ENCODE measurements around the gene CHRNE.
"Not testable (repeated sequence)": the region's sequence is repeated elsewhere in the genome, so short reads cannot be mapped to it uniquely, and the experiment has no call there.

CHRNE gene

DNA sequence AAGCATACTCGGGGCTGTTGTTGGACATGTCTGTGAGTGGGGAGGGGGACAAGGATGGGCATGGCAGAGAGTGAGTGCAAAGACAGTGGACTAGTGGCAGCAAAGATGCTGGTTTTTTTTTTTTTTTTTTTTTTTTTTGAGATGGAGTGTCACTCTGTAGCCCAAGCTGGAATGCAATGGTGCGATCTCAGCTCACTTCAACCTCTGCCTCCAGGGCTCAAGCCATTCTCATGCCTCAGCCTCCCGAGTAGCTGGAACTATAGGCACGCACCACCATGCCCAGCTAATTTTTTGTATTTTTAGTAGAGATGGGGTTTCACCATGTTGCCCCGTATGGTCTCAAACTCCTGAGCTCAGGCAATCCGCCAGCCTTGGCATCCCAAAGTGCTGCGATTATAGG lies 45.6 kb downstream of the CHRNE start:
- not testable (repeated sequence) for DNase-seq (ENCODE audit: low read depth in 2 of 2, low spot score in 1 of 2)

DNA sequence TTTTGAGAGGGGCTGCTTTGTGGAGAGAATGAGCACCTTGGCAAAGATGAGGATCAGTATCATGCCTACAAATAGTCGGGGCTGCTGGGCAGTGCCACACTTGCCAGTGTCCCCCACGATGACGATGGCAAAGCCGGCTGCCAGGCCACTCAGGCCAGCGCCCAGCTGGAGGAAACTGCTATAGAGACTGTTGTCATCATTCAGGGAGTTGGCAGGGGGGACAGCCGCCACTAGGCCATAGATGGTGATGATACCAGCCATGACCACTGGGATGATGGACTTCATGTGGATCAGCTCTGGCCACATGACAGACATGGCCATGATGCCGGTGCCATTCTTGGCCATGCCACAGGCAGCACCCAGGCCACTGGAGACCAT lies 46.0 kb downstream of the CHRNE start:
- no peak for DNase-seq (ENCODE audit: low read depth in 2 of 2, low spot score in 1 of 2)

DNA sequence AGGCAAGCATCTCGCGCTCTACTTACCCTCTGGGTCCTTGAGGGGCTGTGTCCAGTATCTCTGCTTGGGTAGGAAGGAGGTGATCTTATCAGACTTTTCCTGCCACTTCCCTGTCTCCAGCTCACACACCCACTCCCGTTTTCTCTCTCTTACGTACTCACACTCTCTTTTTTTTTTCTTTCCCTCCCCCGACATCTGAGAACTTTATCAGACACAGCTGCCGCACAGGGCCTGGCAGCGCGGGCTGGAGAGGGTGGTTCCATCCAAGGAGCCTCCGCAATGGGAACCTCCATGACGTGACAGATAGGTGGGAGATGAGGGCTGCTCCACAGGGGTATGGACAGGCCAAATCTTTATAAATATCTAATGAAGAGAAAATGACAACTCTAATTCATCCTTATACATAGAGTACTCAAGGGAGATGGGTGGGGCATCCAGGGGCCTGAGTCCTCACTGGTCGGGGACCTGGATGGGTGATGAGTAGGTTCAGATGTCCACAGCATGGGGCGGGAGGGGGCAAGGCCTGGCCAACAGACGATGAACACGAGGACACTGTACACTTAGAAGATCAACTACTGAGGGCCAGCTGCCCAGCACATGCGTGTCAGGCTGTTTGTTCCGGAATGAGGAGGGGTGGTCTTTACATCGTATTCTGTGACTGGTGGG lies 46.5 kb downstream of the CHRNE start:
- no peak for DNase-seq (ENCODE audit: low read depth in 2 of 2, low spot score in 1 of 2)

DNA sequence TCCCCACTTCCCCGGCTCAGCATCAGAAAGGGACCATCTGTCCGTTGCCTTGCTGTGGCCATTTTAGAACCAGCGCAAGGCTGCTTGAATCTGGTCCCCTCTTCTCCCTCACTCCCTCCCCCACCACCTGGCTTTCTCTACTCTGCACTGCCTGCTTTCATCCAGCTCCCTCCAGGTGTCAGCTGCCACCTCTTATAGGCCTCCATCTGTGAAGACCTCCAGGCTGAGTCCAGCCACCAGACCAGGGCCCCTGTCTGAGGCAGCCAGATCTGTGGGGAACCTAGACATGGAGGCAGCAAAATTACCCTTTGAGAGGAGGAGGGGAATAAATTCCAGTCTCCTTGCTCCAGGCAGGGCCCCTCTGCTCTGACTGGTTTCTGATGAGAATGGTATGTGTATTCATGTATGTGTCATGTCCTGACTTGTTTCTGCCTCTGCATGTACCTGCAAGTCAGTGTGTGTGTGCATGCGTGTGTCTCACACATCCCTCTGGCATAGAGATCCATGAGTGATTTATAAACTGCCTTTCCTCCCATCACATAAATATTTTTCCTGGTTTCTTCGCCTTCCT lies 48.7 kb downstream of the CHRNE start:
- no peak for DNase-seq (ENCODE audit: low read depth in 2 of 2, low spot score in 1 of 2)

DNA sequence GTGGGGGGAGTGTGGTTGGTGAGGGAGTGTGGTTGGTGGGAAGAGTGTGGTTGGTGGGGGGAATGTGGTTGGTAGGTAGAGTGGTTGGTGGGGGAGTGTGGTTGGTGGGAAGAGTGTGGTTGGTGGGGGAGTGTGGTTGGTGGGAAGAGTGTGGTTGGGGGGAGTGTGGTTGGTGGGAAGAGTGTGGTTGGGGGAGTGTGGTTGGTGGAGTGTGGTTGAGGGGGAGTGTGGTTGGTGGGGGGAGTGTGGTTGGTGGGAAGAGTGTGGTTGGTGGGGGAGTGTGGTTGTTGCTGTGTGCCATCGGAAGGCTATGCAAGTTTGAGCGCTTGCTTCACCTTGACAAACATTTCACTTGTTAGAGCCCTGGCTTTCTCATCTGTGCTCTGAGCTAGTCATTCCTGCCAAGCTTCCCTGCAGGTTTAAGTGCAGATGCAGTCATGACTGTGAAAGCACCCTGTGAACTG lies 49.7 kb downstream of the CHRNE start:
- no peak for DNase-seq (ENCODE audit: low read depth in 2 of 2, low spot score in 1 of 2)

DNA sequence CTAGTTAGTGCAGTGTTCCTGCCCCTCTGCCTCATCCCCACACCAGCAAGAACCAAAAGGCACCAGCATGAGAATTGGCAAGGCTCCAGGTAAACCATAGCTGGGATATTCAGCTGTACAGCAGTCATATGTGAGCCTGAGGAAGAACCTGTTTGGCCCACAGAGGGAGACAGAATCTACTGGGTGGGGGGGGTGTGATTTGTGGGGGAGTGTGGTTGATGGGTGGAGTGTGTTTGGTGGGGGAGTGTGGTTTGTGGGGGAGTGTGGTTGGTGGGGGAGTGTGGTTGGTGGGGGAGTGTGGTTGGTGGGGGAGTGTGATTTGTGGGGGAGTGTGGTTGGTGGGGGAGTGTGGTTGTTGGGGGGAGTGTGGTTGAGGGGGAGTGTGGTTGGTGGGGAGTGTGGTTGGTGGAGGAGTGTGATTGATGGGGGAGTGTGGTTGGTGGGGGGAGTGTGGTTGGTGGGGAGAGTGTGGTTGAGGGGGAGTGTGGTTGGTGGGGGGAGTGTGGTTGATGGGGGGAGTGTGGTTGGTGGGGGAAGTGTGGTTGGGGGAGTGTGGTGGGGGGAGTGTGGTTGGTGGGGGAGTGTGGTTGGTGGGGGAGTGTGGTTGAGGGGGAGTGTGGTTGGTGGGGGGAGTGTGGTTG lies 50.2 kb downstream of the CHRNE start:
- no peak for DNase-seq (ENCODE audit: low read depth in 2 of 2, low spot score in 1 of 2)

DNA sequence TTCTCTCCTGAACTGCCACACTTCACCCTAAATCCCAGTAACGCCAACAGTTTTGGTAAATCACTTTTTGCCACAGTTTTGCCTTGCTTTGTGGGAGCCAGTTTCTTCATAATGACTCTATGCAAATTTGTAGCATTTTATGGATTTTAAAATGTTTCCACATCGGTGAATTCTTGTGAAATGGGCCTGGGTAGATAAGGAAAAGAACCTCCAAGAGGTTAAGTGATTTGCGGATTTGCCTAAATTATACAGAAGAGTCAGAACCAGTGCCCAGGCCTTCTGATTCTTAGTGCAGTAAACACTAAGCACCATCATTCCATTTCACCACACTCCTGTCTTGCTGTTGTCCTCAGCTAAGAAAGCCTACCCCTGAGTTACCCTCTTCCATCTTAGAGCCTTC lies 51.8 kb downstream of the CHRNE start:
- no peak for DNase-seq (ENCODE audit: low read depth in 2 of 2, low spot score in 1 of 2)

DNA sequence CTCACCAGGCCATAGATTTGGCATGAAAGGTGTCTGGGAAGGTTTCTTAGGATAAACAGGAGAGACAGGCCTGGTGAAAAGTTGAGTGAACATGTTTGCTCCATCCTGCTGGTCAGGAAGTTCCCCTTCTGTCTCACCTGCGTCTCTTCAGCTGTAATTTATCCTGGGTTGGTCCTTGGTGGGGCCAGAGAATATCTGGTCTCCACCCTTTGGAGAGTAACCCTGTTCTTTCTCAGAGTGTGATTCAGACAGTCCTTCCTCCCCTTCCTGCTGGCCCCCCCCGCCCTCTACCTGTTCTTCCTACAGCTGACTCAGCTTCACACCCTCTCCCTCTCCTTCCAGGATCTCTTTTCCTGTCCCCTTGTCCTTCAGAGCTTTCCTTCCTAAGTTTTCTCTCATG lies 52.7 kb downstream of the CHRNE start:
- DNase-seq (ENCODE audit: low read depth in 2 of 2, low spot score in 1 of 2) = no peak

DNA sequence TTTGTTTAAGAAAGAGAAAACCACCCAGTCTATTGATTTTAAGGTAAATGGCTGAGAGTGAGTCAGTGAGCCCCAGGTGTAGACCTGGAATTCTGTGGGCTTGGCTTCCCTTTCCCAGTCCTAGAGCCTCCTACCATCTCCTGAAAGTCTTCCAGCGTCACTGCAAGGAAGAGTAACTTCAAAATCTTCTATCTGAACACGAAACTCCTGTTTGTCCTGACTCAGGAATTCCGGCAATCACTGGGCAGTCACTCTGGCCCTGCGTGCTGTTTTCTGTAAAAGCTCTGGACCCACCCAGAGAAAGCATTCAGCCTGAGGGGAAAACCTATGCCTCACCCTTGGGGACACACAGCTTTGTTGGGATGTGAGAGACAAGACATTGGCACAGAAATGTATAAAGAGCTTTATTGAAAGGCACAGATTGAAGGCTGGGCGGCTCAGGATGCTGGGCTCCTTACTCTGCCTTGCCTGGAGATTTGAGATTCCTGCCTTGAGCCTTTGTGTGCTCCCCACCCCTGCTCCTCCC lies 53.8 kb downstream of the CHRNE start:
- no peak for DNase-seq (ENCODE audit: low read depth in 2 of 2, low spot score in 1 of 2)
